ENCODE measurements around the gene BST1.

Gene BST1

DNA sequence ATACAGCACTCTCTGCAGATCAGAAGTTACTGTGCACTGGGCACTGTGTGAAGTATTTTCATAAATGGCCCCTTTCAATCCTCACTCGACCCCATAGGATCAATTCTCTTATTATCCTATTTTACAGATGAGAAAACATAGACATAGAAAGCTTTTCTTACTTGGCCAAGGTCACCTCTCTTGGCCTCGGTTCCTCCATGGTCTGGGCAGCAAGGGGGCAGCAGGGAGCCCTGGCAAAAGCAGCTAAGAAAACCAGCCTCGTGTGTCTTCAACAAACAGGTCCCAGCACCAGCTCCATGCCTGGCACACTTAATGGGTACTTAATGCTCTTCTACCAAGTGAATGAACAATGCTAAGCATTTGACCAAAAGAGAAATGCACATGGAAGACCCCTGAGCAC lies 34.4 kb downstream of the BST1 start:
- H3K4me3 ChIP-seq (ENCODE audit: low read length) = no peak overlapping the region
- no peak for TF ChIP-seq ZNF274 (IDR thresholded peaks at IDR 0.05; ENCODE audit: low read depth, low read length)

DNA sequence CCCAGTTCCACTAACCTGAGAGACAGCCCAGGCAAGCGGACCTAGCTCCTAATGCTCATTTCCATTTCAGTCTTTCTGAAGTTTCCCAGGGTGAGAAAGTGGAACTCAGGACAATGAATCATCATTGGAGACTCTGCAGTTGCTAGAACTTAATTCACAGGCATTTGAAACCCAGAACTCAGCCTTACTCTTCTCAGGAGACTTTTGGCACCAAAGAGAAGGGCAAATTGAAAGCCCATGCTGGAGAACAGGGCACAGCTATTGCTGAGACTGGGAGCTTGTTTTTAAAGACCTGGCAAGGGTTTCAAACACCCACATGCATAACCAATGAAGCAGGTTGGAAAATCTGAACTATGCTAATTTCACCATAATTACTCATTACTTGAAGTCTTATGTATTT lies 36.0 kb downstream of the BST1 start:
- no peak for TF ChIP-seq ZNF274 (IDR thresholded peaks at IDR 0.05; ENCODE audit: low read depth, low read length)
- no peak overlapping the region for H3K4me3 ChIP-seq (ENCODE audit: low read length)

GRCh38 chr4:15740764-15741404 lies 38.0 kb downstream of the BST1 start:
- no peak for TF ChIP-seq ZNF274 (IDR thresholded peaks at IDR 0.05; ENCODE audit: low read depth, low read length)
- no peak overlapping the region for H3K4me3 ChIP-seq (ENCODE audit: low read length)

DNA sequence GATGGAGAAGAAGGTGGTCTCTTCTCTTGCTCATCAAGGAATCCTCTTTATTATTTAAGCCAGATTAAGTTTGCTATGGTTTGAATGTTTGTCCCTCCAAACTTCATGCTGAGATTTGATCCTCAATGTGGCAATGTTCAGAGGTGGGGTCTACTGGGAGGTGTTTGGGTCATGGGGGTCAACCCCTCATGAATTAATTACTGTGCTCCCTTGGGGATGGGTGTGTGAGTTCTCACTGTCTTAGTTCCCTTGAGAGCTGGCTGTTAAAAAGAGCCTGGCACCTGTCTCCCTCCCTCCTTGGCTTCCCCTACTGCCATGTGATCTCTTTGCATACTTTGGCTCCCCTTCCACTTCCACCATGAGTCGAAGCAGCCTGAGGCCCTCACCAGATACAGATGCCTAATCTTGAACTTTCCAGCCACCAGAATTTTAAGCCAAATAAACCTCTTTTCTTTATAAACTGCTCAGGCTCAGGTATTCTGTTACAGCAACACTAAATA lies 39.3 kb downstream of the BST1 start:
- peak; percentile 85 for TF ChIP-seq ZNF274 (IDR thresholded peaks at IDR 0.05; ENCODE audit: low read depth, low read length)
- no peak overlapping the region for H3K4me3 ChIP-seq (ENCODE audit: low read length)

DNA sequence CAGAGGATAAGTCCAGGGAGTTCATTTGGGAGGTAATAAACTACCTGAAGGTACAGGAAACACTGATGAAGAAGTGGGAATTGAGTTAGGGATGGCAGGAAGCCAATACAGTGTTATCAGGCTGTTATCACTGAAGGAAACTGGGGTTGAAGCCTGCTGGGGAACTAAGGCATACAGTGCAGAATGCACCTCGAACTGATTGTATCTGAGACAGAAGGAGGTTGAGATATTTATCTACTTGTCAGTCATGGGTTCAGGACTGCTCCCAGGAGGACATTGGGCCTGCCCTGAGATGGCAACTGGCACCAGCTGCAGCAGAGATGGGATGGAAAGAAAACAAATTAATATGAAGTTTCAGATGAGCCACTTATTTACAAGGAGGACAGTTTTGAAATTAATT lies 39.8 kb downstream of the BST1 start:
- no peak overlapping the region for H3K4me3 ChIP-seq (ENCODE audit: low read length)
- TF ChIP-seq ZNF274 (IDR thresholded peaks at IDR 0.05; ENCODE audit: low read depth, low read length) = no peak

DNA sequence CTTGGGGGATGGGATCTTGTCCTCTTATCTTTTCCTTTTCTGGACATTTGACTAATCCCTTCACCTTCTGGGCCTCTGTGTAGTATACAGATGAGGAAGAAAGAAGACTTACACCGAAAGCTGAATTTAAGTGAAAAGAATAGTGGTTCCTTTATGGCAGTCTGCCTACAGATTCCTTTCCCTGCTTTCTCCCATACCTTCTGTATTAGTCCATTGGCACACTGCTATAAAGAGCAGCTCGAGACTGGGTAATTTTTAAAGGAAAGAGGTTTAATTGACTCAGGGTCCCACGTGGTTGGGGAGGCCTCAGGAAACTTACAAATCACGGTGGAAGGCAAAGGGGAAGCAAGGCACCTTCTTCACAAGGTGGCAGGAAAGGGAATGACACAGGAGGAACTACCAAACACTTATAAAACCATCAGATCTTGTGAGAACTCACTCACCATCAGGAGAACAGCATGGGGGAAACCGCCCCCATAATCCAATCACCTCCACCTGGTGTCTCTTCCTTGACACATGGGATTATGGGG lies 41.2 kb downstream of the BST1 start:
- TF ChIP-seq ZNF274 (IDR thresholded peaks at IDR 0.05; ENCODE audit: low read depth, low read length) = no peak
- H3K4me3 ChIP-seq (ENCODE audit: low read length) = no peak overlapping the region

GRCh38 chr4:15746110-15746509 lies 43.2 kb downstream of the BST1 start:
- no peak overlapping the region for H3K4me3 ChIP-seq (ENCODE audit: low read length)
- no peak for TF ChIP-seq ZNF274 (IDR thresholded peaks at IDR 0.05; ENCODE audit: low read depth, low read length)

- H3K4me3 ChIP-seq (ENCODE audit: low read length) = no peak overlapping the region
- TF ChIP-seq ZNF274 (IDR thresholded peaks at IDR 0.05; ENCODE audit: low read depth, low read length) = no peak
These were observed 46.1 kb downstream of the BST1 start for GRCh38 chr4:15749001-15749400.

DNA sequence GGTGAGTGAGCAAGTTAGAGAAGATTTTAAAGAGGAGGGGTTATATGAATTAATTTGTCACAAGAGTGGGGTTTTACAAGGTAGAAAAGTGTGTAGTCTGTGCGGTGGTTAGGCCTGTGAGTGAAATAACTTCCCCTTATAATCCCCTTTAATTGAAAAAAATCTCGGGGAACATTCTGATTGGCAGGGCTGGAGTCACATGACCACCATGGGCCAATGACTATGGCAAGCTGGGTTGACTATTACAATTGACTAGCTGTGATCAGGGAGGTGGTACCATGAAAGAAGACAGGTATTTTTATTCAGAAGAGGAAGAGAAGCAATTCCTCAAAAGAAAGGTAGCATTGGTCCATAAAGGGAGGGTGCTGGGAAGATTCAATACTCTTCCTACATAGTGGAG lies 48.3 kb downstream of the BST1 start:
- TF ChIP-seq ZNF274 (IDR thresholded peaks at IDR 0.05; ENCODE audit: low read depth, low read length) = no peak
- no peak overlapping the region for H3K4me3 ChIP-seq (ENCODE audit: low read length)

GRCh38 chr4:15753081-15753480 lies 50.2 kb downstream of the BST1 start:
- no peak for TF ChIP-seq ZNF274 (IDR thresholded peaks at IDR 0.05; ENCODE audit: low read depth, low read length)
- H3K4me3 ChIP-seq (ENCODE audit: low read length) = no peak overlapping the region

DNA sequence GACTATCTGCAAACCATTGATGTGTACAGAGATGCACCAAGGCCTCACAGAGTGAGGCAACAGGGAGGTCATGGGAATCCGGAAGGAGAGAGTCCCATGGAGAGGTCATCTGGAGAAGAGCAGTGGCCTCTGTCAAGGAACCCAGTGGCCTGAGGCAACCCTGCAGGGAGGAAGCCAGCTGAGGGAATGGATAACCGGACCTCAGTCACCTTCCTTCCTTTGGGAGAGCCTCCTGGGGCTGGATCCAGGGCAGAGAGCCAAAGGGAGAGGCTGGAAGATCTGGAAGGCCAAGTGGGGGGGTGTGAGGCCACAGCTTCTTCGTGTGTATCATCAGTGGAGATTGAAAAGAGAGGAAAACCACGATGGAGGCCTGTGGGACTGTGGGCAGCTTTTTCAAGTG lies 50.9 kb downstream of the BST1 start:
- no peak for TF ChIP-seq ZNF274 (IDR thresholded peaks at IDR 0.05; ENCODE audit: low read depth, low read length)
- no peak overlapping the region for H3K4me3 ChIP-seq (ENCODE audit: low read length)

DNA sequence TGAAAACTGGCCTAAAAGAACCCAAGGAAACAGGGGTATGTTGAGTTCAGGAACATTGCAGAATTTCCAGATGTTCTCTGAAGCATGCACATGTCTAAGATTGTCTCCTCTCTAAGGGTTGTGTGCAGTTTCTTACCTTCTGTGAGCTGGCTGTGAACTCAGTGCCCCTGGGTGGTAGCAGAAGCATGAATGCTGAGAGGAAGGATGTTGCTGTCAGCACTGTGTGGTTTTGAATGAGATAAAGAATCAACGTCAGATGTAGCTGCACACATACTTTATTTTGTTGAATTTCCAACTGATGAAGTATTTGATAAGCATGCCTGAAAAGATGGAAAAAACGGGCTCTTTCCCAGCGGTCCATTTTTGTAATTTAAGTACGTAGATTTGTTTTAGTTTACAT lies 51.5 kb downstream of the BST1 start:
- no peak for TF ChIP-seq ZNF274 (IDR thresholded peaks at IDR 0.05; ENCODE audit: low read depth, low read length)

DNA sequence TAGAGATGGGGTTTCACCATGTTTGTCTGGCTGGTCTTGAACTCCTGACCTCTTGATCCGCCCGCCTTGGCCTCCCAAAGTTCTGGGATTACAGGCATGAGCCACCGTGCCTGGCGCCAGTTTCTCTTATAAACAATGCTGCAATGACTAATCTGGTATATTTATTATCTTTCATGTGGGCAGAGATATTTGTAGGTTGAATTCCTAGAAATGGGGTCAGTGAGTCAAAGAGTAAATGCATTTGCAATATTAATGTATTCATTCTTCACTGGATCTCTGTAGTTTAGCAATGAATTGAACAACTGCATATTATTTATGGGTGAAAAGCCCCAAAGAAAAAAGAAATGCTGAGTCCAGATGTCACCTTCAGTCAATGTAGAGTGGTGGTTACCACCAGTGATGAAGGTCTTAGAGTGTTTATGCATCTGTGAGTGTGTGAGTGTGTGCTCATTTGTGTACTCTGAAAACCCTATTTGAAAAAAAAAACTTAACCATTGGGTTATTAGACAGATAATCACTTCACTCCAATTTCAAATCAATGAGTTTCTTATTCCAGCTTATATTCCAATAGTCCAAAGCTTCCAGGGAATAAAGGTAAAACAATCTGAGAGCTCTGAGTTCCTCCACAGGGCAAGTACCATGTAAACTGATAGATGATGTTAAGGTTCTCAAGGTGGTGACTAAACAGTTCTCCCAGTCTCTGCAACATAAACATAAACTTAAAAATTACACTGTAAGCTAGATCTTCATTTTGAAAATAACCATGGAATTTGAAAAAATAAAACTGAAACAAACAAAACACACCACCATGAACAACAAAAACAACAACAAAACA lies 52.7 kb downstream of the BST1 start:
- H3K4me3 ChIP-seq (ENCODE audit: low read length) = peak overlapping the region; percentile 53; the same call in 1 of the 2 replicates
- no peak for TF ChIP-seq ZNF274 (IDR thresholded peaks at IDR 0.05; ENCODE audit: low read depth, low read length)

More for the DNA sequence above, 51.5 kb downstream of the BST1 start:
- H3K4me3 ChIP-seq (ENCODE audit: low read length) = no peak overlapping the region

DNA sequence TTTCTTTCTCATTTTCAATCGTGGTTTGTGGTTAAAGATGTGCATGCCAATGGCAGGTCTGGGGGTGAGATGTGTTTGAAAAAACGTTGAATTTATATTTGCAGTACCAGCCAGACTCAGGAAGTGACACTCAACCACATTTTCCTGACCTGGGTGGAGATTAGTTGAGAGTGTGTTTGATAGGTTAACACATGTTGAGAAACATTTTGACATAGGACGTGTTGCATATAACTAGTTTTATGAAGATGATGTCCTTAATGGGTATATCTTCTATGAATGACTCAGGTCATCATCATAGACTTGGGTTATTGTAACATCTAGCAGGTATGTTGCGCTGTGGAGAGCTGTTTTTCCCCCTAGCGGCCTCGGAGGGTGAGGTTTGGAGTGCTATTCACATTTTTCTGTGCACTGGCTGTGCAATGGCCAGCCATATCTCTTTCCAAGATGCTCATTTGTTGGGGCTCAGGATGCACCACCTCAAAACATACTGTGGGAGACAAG lies 53.5 kb downstream of the BST1 start:
- H3K4me3 ChIP-seq (ENCODE audit: low read length) = peak overlapping the region; percentile 53; the same call in 1 of the 2 replicates
- no peak for TF ChIP-seq ZNF274 (IDR thresholded peaks at IDR 0.05; ENCODE audit: low read depth, low read length)

DNA sequence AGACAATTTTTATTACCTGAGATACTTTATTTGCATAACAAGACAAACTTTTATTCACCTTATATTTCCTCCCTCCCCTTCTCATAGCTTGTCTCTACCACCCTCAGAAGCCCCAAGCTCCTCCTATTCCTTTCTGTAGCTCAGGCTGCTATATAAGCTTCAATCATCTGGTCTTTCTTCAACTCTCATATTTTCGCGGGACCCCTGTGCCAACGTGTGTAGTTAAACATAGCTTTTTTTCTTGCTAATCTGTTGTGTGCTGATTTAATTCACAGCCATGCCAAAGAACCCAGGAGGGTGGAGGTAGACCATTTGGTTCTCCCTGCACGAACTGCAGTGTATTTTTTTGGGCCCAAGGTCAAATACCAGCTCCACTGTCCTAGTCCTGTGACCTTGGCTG lies 54.2 kb downstream of the BST1 start:
- no peak for TF ChIP-seq ZNF274 (IDR thresholded peaks at IDR 0.05; ENCODE audit: low read depth, low read length)
- H3K4me3 ChIP-seq (ENCODE audit: low read length) = peak overlapping the region; percentile 36; the same call in 1 of the 2 replicates
